Lower lobe of right lung (tissue), 2 donors: ENCODE results near the gene SEC24D. TPM values are rescaled to one million over a fixed set of nuclear protein-coding genes. Genes with fewer than 3 reads are reported as not detected.

ENCODE experiments used
- ATAC-seq, 2 donors: fragments of 200-7000 bp; cut with Tn5 transposase; one replicate each; pipeline ENCODE4 v1.9.1; 2020 to 2022; ENCODE audit warnings: mild to moderate bottlenecking in 2 of 2, moderate library complexity in 2 of 2
- DNase-seq: peaks from one replicate; pipeline ENCODE4 v3.0.0-alpha.2; 2020
- H3K27ac ChIP-seq: fragments of 200-600 bp; one replicate; pipeline ENCODE4 v1.8.0; 2022
- H3K27me3 ChIP-seq: fragments of 200-600 bp; one replicate; pipeline ENCODE4 v1.8.0; 2022; ENCODE audit warnings: low read depth
- H3K36me3 ChIP-seq: fragments of 200-600 bp; one replicate; pipeline ENCODE4 v1.8.0; 2022; ENCODE audit warnings: mild to moderate bottlenecking
- H3K4me1 ChIP-seq: fragments of 200-600 bp; one replicate; pipeline ENCODE4 v1.8.0; 2022
- H3K4me3 ChIP-seq: fragments of 200-600 bp; one replicate; pipeline ENCODE4 v1.8.0; 2022; ENCODE audit warnings: mild to moderate bottlenecking
- H3K9me3 ChIP-seq: fragments of 200-600 bp; one replicate; pipeline ENCODE4 v1.8.0; 2022
- intact Hi-C: fragments of 100-400 bp; cut with DNase I; formaldehyde crosslinking; loops from one replicate; pipeline ENCODE4 v1.11.0; 2022
- total RNA-seq: library from RNA; stranded (reverse); fragmentation: NEBNext Ultra II Directional; extraction: Animal tissue kit (Norgen Biotek cat#: 25700); gene quantifications from one replicate; pipeline ENCODE4 v1.2.1, GENCODE V29; 2021
- TF ChIP-seq, protein P1 (sequence below): fragments of 200-600 bp; IDR thresholded peaks from one replicate; pipeline ENCODE4 v1.8.0; 2022; ENCODE audit warnings: antibody characterized with exemption, mild to moderate bottlenecking
- donor health status: DM: no; HTN: yes; CAD: no; lungs with severe emphysema.

SEC24D gene
- total RNA-seq, 1 donor from 2014 or later = 45.7 TPM

GRCh38 chr4:118742050-118742449 is 93.9 kb downstream of the SEC24D start:
- DNase-seq (no peak), ATAC-seq (no peak)
- H3K27ac ChIP-seq = no peak overlapping the region
- H3K36me3 ChIP-seq = peaks cover 66% of the 10 kb centered on the region
- H3K9me3 ChIP-seq = no peaks in the 10 kb centered on the region
- TF ChIP-seq, protein P1, sequence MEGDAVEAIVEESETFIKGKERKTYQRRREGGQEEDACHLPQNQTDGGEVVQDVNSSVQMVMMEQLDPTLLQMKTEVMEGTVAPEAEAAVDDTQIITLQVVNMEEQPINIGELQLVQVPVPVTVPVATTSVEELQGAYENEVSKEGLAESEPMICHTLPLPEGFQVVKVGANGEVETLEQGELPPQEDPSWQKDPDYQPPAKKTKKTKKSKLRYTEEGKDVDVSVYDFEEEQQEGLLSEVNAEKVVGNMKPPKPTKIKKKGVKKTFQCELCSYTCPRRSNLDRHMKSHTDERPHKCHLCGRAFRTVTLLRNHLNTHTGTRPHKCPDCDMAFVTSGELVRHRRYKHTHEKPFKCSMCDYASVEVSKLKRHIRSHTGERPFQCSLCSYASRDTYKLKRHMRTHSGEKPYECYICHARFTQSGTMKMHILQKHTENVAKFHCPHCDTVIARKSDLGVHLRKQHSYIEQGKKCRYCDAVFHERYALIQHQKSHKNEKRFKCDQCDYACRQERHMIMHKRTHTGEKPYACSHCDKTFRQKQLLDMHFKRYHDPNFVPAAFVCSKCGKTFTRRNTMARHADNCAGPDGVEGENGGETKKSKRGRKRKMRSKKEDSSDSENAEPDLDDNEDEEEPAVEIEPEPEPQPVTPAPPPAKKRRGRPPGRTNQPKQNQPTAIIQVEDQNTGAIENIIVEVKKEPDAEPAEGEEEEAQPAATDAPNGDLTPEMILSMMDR = no peak
- intact Hi-C loops = no loop called here
- no peaks in the 10 kb centered on the region for H3K27me3 ChIP-seq
- peaks cover 7% of the 10 kb centered on the region for H3K4me1 ChIP-seq
- H3K4me3 ChIP-seq = no peak overlapping the region

DNA sequence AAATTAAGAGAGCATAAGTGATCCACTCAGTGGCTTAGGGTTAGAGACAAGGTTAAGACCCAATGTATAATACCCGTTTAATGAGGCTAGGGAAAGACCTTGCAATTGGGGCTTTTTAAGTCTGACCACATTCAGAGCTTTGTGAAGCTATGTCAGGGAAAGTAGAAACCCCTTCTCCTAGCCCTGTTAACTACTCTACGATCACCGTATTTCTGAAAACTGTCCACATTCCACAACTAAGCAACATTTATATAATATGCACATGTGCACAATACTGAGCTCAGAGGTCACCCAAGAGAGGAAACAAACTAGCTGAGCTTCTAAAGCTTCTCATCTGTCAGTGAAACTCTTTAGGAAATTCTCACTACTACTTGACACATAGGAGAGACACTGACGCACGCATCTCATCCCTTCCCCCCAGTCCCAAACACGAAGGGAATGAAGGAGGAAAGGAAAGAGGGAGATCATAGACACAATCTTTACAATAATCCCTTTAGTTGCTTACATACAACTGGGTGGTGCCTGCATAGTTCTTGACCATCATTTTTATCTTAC is 94.5 kb downstream of the SEC24D start:
- Histone ChIP-seq H3K27me3 (no peaks in the 10 kb centered on the region), H3K4me3 (no peak overlapping the region), H3K4me1 (peaks cover 3% of the 10 kb centered on the region), H3K36me3 (peaks cover 72% of the 10 kb centered on the region), H3K27ac (no peak overlapping the region), H3K9me3 (no peaks in the 10 kb centered on the region)
- ATAC-seq (no peak), DNase-seq (no peak)
- intact Hi-C loops = no loop called here
- TF ChIP-seq, protein P1 = no peak

- H3K36me3 ChIP-seq = peaks cover 77% of the 10 kb centered on the region
- DNase-seq (no peak), ATAC-seq (no peak)
- H3K9me3 ChIP-seq = no peaks in the 10 kb centered on the region
- intact Hi-C loops = no loop called here
- no peaks in the 10 kb centered on the region for H3K27me3 ChIP-seq
- TF ChIP-seq, protein P1 = peak; percentile 44
- H3K4me3 ChIP-seq = no peak overlapping the region
- H3K27ac ChIP-seq = no peak overlapping the region
- H3K4me1 ChIP-seq = no peaks in the 10 kb centered on the region
Observed at GRCh38 chr4:118740869-118741268, 95.1 kb downstream of the SEC24D start.

- Histone ChIP-seq H3K4me3 (no peak overlapping the region), H3K27me3 (no peaks in the 10 kb centered on the region), H3K4me1 (no peaks in the 10 kb centered on the region), H3K36me3 (peaks cover 82% of the 10 kb centered on the region), H3K9me3 (no peaks in the 10 kb centered on the region), H3K27ac (no peak overlapping the region)
- ATAC-seq (no peak), DNase-seq (no peak)
- TF ChIP-seq, protein P1 = no peak
- intact Hi-C loops = no loop called here
Observed at GRCh38 chr4:118739022-118739713, 96.8 kb downstream of the SEC24D start.

DNA sequence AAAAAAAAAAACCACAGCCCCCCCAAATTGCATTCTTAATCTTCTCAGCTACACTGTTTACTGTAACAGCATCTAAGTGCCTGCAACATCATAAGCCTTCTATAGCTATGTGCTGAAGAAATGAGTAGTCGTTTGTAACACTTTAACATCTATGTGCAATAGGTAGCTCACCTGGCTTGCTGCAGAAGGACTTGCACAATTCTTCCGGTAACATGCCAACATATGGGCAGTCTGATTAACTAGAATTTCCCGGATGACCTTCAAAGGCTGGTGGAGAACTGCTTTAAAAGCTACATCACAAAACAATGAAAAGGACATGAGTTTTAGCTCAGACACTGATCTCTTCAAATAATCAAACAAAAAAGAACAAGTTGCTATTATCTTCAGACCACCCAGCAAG is 97.8 kb downstream of the SEC24D start:
- Histone ChIP-seq H3K27me3 (no peaks in the 10 kb centered on the region), H3K4me3 (no peak overlapping the region), H3K9me3 (no peaks in the 10 kb centered on the region), H3K27ac (no peak overlapping the region), H3K36me3 (peaks cover 81% of the 10 kb centered on the region), H3K4me1 (no peaks in the 10 kb centered on the region)
- intact Hi-C loops = no loop called here
- no peak for DNase-seq
- TF ChIP-seq, protein P1 = no peak
- no peak for ATAC-seq
